NCI-H748 (cell line): Measurements from ENCODE around the gene USH1C.

Experiments
- DNase-seq: peaks from one replicate; lab custom pipeline; 2025; ENCODE audit not compliant: unreplicated experiment; lab: John Stamatoyannopoulos, UW

USH1C gene

GRCh38 chr11:17544181-17544622 is at the start of gene USH1C:
Gene USH1C, minus strand, starts transcription at chr11:17544416. Its CDS starts 109 bp downstream, at chr11:17544307.
- DNase-seq: no peak

- DNase-seq: no peak
Observed at GRCh38 chr11:17593466-17594245, 49.4 kb upstream of the USH1C start.

DNA sequence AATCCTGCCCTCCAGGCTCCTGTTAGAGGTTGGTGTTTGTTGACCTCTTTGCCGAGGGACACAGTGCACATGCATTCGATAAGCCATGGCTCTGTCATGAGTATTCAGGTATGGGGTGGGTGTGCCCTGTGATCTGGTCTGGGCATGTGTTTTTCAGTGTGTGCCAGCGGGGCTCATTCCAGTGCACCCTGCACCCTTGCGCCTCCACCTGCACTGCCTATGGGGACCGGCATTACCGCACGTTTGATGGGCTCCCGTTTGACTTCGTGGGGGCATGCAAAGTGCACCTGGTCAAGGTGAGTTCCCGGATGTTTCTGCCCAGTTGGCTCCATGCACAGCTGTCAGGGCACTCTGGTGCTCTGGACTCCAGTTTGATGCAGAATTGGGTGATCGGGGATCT is 47.1 kb upstream of the USH1C start:
- DNase-seq: no peak

- no peak for DNase-seq
Observed at GRCh38 chr11:17590463-17590862, 46.2 kb upstream of the USH1C start.

GRCh38 chr11:17588721-17589120 is 44.5 kb upstream of the USH1C start:
- no peak for DNase-seq

GRCh38 chr11:17588166-17588565 is 44.0 kb upstream of the USH1C start:
- no peak for DNase-seq

DNA sequence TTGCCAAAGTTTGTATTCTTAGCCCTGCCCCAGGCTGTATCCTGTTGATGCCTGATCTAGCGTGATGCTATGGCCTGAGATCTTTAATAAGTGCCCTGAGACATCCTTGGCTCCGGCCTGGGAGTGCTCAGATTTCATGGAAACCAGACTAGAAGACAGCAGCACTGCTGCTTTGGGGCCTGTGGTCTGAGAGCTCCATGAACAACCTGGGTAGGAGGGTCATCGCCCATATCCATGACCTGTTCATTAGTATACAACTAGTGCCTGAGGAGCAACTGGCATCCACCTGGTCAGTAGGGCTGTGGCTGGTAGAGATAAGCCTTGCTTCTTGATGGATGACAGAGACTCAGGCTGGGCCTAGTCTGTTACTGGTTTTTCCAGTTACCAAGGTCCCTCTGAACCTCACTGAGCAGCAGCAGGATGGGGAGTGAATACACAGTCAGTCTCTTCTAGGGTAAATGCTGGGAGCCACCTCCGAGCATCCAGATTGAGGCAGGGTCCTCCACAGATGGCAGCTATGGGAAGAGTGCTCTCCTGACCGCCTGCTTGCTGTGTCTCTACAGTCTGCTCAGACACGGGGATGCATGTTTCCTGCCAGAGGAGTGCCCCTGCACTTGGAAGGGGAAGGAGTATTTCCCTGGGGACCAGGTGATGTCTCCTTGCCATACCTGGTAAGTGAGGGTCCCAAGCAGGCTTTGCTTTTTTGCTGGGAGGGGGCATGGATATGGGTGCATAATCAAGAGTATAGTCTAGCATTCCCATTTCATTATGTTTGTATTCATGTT is 41.9 kb upstream of the USH1C start:
- DNase-seq: no peak

DNA sequence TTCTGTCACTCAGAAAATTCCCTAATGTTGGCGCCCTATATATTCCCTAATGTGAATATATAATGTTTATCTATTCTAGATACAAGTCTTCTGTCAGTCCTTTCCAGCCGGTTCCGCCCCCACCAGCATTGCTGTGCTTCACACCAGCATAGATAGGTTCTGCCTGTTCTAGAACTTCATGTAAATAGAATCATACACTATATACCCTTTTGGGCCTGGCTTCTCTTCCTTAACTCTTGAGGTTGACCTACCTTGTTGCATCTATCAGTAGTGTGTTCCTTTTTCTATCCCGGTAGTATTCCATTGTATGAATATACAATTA is 37.5 kb upstream of the USH1C start:
- no peak for DNase-seq

- DNase-seq: no peak
Observed at GRCh38 chr11:17581036-17581731, 37.0 kb upstream of the USH1C start.

DNA sequence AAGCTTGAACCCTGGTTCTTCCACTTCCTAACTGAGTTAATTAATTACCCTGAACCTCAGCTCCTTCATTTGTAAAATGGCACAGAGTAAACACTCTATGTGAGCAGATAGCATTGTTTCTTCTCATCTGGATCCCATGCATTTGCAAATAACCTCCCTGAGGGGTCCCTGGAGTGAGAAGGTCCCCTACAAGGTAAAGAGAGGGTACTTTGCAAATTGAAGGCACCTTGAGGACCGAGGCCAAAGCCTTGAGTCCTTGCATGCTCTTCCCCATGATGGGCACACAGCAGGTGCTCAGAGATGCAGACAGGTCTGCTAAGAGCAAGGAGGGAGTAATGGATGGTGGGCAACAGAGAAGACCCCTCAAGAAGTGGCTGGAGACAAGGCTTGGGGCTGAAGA is 36.1 kb upstream of the USH1C start:
- no peak for DNase-seq

DNA sequence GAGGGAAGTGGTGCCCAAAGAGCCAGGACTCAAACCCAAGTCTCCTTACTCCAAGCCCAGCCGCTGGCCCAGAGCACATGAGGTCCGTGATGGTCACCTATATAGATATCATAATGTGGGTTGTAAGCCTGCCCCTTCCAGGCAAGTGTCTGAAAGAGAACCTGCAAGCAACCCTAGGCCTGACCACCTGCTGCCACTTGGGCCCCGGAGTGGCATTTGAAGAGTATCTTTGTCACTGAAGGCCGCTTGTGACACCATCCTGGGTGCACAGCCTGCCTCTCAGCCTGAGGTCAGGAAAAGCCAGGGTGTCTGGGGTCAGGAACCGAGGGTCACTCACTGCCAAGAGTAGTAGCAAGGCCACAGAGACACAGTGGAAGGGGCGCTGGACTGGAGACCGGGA is 35.2 kb upstream of the USH1C start:
- no peak for DNase-seq

DNA sequence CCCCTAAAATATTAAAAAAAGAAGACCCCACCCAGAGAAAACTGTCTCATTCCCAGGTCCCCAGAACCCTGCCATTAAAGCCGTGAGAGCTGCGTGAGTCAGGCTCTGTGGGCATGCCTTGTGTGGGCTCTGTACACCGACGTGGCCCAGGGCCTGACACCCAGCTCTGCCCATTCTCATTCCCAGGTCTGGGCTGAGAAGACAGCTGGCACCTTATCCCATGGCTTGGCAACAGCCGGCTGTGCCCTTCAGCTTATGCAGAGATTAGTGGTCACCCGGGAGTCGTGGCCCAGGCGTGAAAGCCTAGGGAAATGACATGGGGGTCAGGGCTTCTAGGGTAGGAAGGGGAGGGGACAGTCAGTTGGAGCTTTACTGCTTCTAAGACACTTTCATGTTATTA is 34.7 kb upstream of the USH1C start:
- no peak for DNase-seq

DNA sequence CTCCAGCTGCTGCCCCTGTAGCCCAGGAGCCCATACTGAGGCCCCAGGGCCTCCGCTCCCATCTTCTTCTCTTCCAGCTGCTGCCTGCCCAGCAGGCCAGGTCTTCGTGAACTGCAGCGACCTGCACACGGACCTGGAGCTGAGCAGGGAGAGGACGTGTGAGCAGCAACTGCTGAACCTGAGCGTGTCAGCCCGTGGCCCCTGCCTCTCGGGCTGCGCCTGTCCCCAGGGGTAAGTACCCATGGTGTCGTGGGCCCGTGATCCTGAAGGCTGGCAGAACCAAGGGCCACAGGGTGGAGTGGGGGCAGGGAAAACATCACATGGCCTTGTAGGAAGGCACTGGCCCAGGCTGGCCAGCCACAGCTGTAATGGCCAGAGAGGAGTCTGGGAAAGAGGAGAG is 34.1 kb upstream of the USH1C start:
- no peak for DNase-seq

- no peak for DNase-seq
Observed at GRCh38 chr11:17575431-17576425, 31.5 kb upstream of the USH1C start.

GRCh38 chr11:17574141-17575091 is 30.2 kb upstream of the USH1C start:
- no peak for DNase-seq

- no peak for DNase-seq
Observed at GRCh38 chr11:17573526-17573925, 29.3 kb upstream of the USH1C start.

GRCh38 chr11:17572791-17573460 is 28.7 kb upstream of the USH1C start:
- no peak for DNase-seq

DNA sequence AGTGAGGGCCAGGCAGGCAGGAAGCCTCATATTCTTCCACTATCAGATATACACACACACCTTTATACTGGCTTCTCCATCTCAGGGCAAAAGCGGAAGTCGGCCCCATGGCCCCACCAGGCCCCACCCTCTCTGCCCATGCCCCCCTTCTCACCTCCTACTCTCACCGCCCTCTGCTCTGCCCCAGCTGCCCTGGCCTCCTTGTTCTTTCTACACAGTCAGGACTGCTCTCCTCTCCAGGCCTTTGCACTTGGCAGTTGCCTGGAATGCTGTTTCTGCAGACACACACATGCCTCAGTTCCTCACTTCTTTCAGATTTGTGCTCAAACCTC is 28.1 kb upstream of the USH1C start:
- no peak for DNase-seq
